Liver (tissue), 9 donors: ENCODE data around the gene RSL24D1. TPM values are rescaled to one million over a fixed set of nuclear protein-coding genes. Genes with fewer than 3 reads are reported as not detected.
A peak's percentile ranks its signal among the peaks of the same experiment; 100 is the strongest.

Experiments used
- DNase-seq: peaks from one replicate; pipeline ENCODE4 v3.0.0-alpha.2; 2017; ENCODE audit warnings: low spot score
- H3K27ac ChIP-seq, 2 donors: one replicate each; pipeline ENCODE4 v1.7.0; 2013; ENCODE audit warnings: inconsistent platforms in 2 of 2, low read length in 2 of 2, control low read depth in 1 of 2, low read depth in 1 of 2, mild to moderate bottlenecking in 1 of 2
- H3K27me3 ChIP-seq, 4 donors: one replicate each; pipeline versions ENCODE4 v1.6.1 to v1.7.0; 2013; ENCODE audit warnings: low read length in 3 of 4, inconsistent platforms in 1 of 4, mild to moderate bottlenecking in 1 of 4, moderate library complexity in 1 of 4; ENCODE audit not compliant: control insufficient read depth in 4 of 4, insufficient read depth in 4 of 4
- H3K36me3 ChIP-seq, 4 donors: one replicate each; pipeline versions ENCODE4 v1.6.1 to v1.7.0; 2013; ENCODE audit warnings: low read length in 3 of 4, mild to moderate bottlenecking in 3 of 4, low read depth in 1 of 4, moderate library complexity in 1 of 4; ENCODE audit not compliant: control insufficient read depth in 4 of 4, insufficient read depth in 3 of 4
- H3K4me1 ChIP-seq, 4 donors: one replicate each; pipeline versions ENCODE4 v1.6.1 to v1.7.0; 2013; ENCODE audit warnings: low read length in 3 of 4, mild to moderate bottlenecking in 3 of 4, moderate library complexity in 1 of 4; ENCODE audit not compliant: control insufficient read depth in 4 of 4, insufficient read depth in 4 of 4
- H3K4me3 ChIP-seq, 3 donors: one replicate each; pipeline versions ENCODE4 v1.6.1 to v1.7.0; 2013; ENCODE audit warnings: low read length in 3 of 3, control low read depth in 1 of 3, low read depth in 1 of 3, mild to moderate bottlenecking in 1 of 3
- H3K9ac ChIP-seq, 2 donors: one replicate each; pipeline ENCODE4 v1.7.0; 2013; ENCODE audit warnings: low read length in 2 of 2, mild to moderate bottlenecking in 2 of 2, moderate library complexity in 2 of 2, control low read depth in 1 of 2, low read depth in 1 of 2
- H3K9me3 ChIP-seq, 4 donors: one replicate each; pipeline versions ENCODE4 v1.6.1 to v1.7.0; 2013; ENCODE audit warnings: low read length in 3 of 4; ENCODE audit not compliant: control insufficient read depth in 4 of 4
- EGR1 ChIP-seq, 2 donors: IDR thresholded peaks; 2 replicates each; pipeline ENCODE4 v1.6.1; 2016 to 2018; ENCODE audit warnings: antibody characterized with exemption in 2 of 2, low read depth in 2 of 2
- FOXA1 ChIP-seq: IDR thresholded peaks from 2 replicates; pipeline ENCODE4 v1.6.1; 2016; ENCODE audit warnings: antibody characterized with exemption
- FOXA2 ChIP-seq: IDR thresholded peaks from 2 replicates; pipeline ENCODE4 v1.6.1; 2016; ENCODE audit warnings: antibody characterized with exemption
- GABPA ChIP-seq, 2 donors: IDR thresholded peaks in 1 of 2; conservative IDR thresholded peaks in 1 of 2; 2 replicates each; pipeline ENCODE4 v1.6.1; 2016; ENCODE audit warnings: antibody characterized with exemption in 2 of 2, mild to moderate bottlenecking in 1 of 2, moderate library complexity in 1 of 2
- HNF4A ChIP-seq, 2 donors: conservative IDR thresholded peaks; 2 replicates each; pipeline ENCODE4 v1.6.1; 2016; ENCODE audit warnings: antibody characterized with exemption in 2 of 2, mild to moderate bottlenecking in 2 of 2
- HNF4G ChIP-seq: IDR thresholded peaks from 2 replicates; pipeline ENCODE4 v1.6.1; 2016; ENCODE audit warnings: antibody characterized with exemption
- JUND ChIP-seq, 2 donors: IDR thresholded peaks; 2 replicates each; pipeline ENCODE4 v1.6.1; 2016; ENCODE audit warnings: antibody characterized with exemption in 2 of 2
- NR2F2 ChIP-seq: IDR thresholded peaks from 2 replicates; pipeline ENCODE4 v1.6.1; 2016; ENCODE audit warnings: antibody characterized with exemption
- RAD21 ChIP-seq, 2 donors: IDR thresholded peaks; 2 replicates each; pipeline ENCODE4 v1.6.1; 2016; ENCODE audit warnings: antibody characterized with exemption in 2 of 2, mild to moderate bottlenecking in 2 of 2
- RXRA ChIP-seq, 2 donors: IDR thresholded peaks; 2 replicates each; pipeline ENCODE4 v1.6.1; 2017 to 2018; ENCODE audit warnings: antibody characterized with exemption in 2 of 2, mild to moderate bottlenecking in 1 of 2
- SP1 ChIP-seq: IDR thresholded peaks from 2 replicates; pipeline ENCODE4 v1.6.1; 2018; ENCODE audit warnings: antibody characterized with exemption, mild to moderate bottlenecking
- TAF1 ChIP-seq: conservative IDR thresholded peaks from 2 replicates; pipeline ENCODE4 v1.6.1; 2016; ENCODE audit warnings: antibody characterized with exemption, mild to moderate bottlenecking
- YY1 ChIP-seq: IDR thresholded peaks from 2 replicates; pipeline ENCODE4 v1.6.1; 2016; ENCODE audit warnings: antibody characterized with exemption, mild to moderate bottlenecking
- polyA plus RNA-seq, 2 donors: library from polyadenylated mRNA; stranded (reverse) in 1 of 2; unstranded in 1 of 2; fragments of 200-250 nt in 1 of 2; fragments of >200 nt in 1 of 2; fragmentation: Nextera tagmentation in 1 of 2; extraction: Ambion mirVana in 1 of 2; gene quantifications; one replicate each; pipeline versions ENCODE4 v1.2.1 to v1.2.3, GENCODE V29; 2013 to 2015
- total RNA-seq, 2 donors: library from RNA; depleted of rRNA; stranded (reverse); fragments of >200 nt; gene quantifications; one replicate each; pipeline ENCODE4 v1.2.3, GENCODE V29; 2014
- TF ChIP-seq, protein P1 (sequence below): IDR thresholded peaks from 2 replicates; pipeline ENCODE4 v1.6.1; 2016; ENCODE audit warnings: antibody characterized with exemption
- TF ChIP-seq, protein P2 (sequence below): fragments of 150-350 bp; IDR thresholded peaks from 2 replicates; pipeline ENCODE4 v1.5.1; 2017; ENCODE audit warnings: improper control_type of control experiment, low read depth, low read length; ENCODE audit not compliant: missing input control
- TF ChIP-seq, protein P3 (sequence below): IDR thresholded peaks from 2 replicates; pipeline ENCODE4 v1.6.1; 2016; ENCODE audit warnings: antibody characterized with exemption, mild to moderate bottlenecking
- TF ChIP-seq, protein P4 (sequence below): IDR thresholded peaks from 2 replicates; pipeline ENCODE4 v1.6.1; 2016; ENCODE audit warnings: antibody characterized with exemption
- TF ChIP-seq, protein P5 (sequence below): IDR thresholded peaks from 2 replicates; pipeline ENCODE4 v1.6.1; 2016; ENCODE audit warnings: antibody characterized with exemption
- donor health status: healthy.
- donor health status: healthy.
- donor health status: healthy.
- donor health status: healthy.
- donor health status: healthy.

The RSL24D1 gene
- total and polyA plus RNA-seq, 4 donors, result 13.3 to 33.3 (median 23.2) TPM

DNA sequence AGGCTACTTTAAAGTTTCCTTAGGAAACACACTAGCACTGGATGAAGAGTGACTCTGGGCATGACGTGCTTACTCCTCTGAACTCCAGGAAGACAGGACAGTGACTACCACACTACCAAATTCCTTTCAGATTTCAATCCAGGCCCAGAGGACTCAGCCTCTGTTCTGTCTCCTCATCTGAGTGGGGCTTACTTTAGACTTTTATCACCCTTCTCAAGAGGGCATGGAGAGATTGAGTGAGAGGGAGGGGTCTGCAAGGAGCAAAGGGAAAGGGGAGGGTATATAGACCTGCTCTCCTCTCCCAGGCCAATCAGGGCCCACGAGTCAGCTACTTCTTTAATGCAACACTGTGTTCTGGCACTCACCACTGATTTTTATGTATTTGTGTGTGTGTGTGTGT, 29.4 kb upstream of the RSL24D1 start (continued):
- TF ChIP-seq EGR1 (IDR thresholded peaks at IDR 0.05; ENCODE audit: low read depth in 2 of 2), result no peak

DNA sequence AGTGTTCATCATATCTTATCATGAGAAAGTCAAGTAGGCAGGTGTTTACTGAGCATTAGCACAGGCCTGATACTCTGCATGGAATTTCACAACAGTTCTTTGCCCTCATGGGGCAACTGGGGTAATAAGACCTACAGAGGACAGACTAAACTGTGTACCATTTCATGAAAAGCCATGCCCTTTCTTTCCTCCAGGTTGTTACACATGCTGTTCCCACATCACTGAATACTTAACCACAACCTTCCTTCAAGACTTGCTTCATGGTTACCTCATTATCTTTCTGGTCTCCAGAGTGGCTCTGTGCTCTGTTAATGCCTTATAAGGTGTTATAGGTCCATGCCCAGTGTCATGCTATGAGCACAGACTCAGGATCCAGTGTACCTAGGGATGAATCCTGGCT, 28.2 kb upstream of the RSL24D1 start:
- Histone ChIP-seq H3K36me3 (peaks cover 2 to 8% (median 6%) of the 10 kb centered on the region in 4 donors), H3K9me3 (no peaks in the 10 kb centered on the region), H3K4me1 (peaks cover 0 to 11% (median 6%) of the 10 kb centered on the region in 4 donors), H3K27me3 (no peaks in the 10 kb centered on the region), H3K27ac (no peak overlapping the region), H3K9ac (no peak overlapping the region), H3K4me3 (no peak overlapping the region)
- TF ChIP-seq JUND (IDR thresholded peaks at IDR 0.05), result peak; percentile 26 to 77
- TF ChIP-seq NR2F2, result no peak
- no peak for TF ChIP-seq GABPA (IDR thresholded peaks at IDR 0.05 in 1 of 2, conservative IDR thresholded peaks at IDR 0.05 in 1 of 2)
- peak; percentile 28 to 47 for TF ChIP-seq RAD21 (IDR thresholded peaks at IDR 0.05)
- TF ChIP-seq, protein P1, sequence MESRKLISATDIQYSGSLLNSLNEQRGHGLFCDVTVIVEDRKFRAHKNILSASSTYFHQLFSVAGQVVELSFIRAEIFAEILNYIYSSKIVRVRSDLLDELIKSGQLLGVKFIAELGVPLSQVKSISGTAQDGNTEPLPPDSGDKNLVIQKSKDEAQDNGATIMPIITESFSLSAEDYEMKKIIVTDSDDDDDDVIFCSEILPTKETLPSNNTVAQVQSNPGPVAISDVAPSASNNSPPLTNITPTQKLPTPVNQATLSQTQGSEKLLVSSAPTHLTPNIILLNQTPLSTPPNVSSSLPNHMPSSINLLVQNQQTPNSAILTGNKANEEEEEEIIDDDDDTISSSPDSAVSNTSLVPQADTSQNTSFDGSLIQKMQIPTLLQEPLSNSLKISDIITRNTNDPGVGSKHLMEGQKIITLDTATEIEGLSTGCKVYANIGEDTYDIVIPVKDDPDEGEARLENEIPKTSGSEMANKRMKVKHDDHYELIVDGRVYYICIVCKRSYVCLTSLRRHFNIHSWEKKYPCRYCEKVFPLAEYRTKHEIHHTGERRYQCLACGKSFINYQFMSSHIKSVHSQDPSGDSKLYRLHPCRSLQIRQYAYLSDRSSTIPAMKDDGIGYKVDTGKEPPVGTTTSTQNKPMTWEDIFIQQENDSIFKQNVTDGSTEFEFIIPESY, result peak; percentile 24
- peak; percentile 89 to 91 for TF ChIP-seq RXRA (IDR thresholded peaks at IDR 0.05)
- peak; percentile 93 to 96 for TF ChIP-seq HNF4A (conservative IDR thresholded peaks at IDR 0.05)
- peak; percentile 44 for TF ChIP-seq SP1
- no peak for TF ChIP-seq EGR1 (IDR thresholded peaks at IDR 0.05; ENCODE audit: low read depth in 2 of 2)
- TF ChIP-seq, protein P2, sequence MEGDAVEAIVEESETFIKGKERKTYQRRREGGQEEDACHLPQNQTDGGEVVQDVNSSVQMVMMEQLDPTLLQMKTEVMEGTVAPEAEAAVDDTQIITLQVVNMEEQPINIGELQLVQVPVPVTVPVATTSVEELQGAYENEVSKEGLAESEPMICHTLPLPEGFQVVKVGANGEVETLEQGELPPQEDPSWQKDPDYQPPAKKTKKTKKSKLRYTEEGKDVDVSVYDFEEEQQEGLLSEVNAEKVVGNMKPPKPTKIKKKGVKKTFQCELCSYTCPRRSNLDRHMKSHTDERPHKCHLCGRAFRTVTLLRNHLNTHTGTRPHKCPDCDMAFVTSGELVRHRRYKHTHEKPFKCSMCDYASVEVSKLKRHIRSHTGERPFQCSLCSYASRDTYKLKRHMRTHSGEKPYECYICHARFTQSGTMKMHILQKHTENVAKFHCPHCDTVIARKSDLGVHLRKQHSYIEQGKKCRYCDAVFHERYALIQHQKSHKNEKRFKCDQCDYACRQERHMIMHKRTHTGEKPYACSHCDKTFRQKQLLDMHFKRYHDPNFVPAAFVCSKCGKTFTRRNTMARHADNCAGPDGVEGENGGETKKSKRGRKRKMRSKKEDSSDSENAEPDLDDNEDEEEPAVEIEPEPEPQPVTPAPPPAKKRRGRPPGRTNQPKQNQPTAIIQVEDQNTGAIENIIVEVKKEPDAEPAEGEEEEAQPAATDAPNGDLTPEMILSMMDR, result no peak
- peak; percentile 79 for TF ChIP-seq HNF4G
- TF ChIP-seq, protein P3, sequence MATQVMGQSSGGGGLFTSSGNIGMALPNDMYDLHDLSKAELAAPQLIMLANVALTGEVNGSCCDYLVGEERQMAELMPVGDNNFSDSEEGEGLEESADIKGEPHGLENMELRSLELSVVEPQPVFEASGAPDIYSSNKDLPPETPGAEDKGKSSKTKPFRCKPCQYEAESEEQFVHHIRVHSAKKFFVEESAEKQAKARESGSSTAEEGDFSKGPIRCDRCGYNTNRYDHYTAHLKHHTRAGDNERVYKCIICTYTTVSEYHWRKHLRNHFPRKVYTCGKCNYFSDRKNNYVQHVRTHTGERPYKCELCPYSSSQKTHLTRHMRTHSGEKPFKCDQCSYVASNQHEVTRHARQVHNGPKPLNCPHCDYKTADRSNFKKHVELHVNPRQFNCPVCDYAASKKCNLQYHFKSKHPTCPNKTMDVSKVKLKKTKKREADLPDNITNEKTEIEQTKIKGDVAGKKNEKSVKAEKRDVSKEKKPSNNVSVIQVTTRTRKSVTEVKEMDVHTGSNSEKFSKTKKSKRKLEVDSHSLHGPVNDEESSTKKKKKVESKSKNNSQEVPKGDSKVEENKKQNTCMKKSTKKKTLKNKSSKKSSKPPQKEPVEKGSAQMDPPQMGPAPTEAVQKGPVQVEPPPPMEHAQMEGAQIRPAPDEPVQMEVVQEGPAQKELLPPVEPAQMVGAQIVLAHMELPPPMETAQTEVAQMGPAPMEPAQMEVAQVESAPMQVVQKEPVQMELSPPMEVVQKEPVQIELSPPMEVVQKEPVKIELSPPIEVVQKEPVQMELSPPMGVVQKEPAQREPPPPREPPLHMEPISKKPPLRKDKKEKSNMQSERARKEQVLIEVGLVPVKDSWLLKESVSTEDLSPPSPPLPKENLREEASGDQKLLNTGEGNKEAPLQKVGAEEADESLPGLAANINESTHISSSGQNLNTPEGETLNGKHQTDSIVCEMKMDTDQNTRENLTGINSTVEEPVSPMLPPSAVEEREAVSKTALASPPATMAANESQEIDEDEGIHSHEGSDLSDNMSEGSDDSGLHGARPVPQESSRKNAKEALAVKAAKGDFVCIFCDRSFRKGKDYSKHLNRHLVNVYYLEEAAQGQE, result no peak
- no peak for TF ChIP-seq FOXA1
- TF ChIP-seq YY1, result peak; percentile 49
- no peak for TF ChIP-seq TAF1
- TF ChIP-seq, protein P4, sequence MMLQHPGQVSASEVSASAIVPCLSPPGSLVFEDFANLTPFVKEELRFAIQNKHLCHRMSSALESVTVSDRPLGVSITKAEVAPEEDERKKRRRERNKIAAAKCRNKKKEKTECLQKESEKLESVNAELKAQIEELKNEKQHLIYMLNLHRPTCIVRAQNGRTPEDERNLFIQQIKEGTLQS, result no peak
- peak; percentile 83 for TF ChIP-seq FOXA2
- TF ChIP-seq, protein P5, sequence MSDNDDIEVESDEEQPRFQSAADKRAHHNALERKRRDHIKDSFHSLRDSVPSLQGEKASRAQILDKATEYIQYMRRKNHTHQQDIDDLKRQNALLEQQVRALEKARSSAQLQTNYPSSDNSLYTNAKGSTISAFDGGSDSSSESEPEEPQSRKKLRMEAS, result peak; percentile 64
- DNase-seq, result no peak
